Measurements from ENCODE around the gene WIPF2.

WIPF2 gene

GRCh38 chr17:40253565-40253964 is 34.5 kb downstream of the WIPF2 start:
- DNase-seq, result no peak

GRCh38 chr17:40259505-40259904 is 40.4 kb downstream of the WIPF2 start:
- no peak for DNase-seq

GRCh38 chr17:40260528-40260927 is 41.4 kb downstream of the WIPF2 start:
- no peak for DNase-seq

- DNase-seq, result no peak
These were observed 45.5 kb downstream of the WIPF2 start for GRCh38 chr17:40264458-40265185.

- DNase-seq, result no peak
These were observed 46.2 kb downstream of the WIPF2 start for GRCh38 chr17:40265337-40265736.

GRCh38 chr17:40266882-40267281 is 47.8 kb downstream of the WIPF2 start:
- no peak for DNase-seq

GRCh38 chr17:40268141-40268712 is 49.1 kb downstream of the WIPF2 start:
- DNase-seq, result no peak

GRCh38 chr17:40278414-40278813 is 59.3 kb downstream of the WIPF2 start:
- DNase-seq, result no peak

GRCh38 chr17:40279402-40279801 is 60.3 kb downstream of the WIPF2 start:
- no peak for DNase-seq

GRCh38 chr17:40281663-40282062 is 62.6 kb downstream of the WIPF2 start:
- no peak for DNase-seq

- DNase-seq, result peak; percentile 85
These were observed 64.6 kb downstream of the WIPF2 start for GRCh38 chr17:40283662-40284061.

- no peak for DNase-seq
These were observed 65.1 kb downstream of the WIPF2 start for GRCh38 chr17:40284085-40284713.

GRCh38 chr17:40286473-40286872 is 67.4 kb downstream of the WIPF2 start:
- DNase-seq, result no peak

- no peak for DNase-seq
These were observed 68.0 kb downstream of the WIPF2 start for GRCh38 chr17:40287159-40287493.

- peak; percentile 99 for DNase-seq
These were observed 68.6 kb downstream of the WIPF2 start, which contains the start of gene CDC6 for GRCh38 chr17:40287494-40288369. TSS of gene CDC6 (plus strand) at chr17:40287879. CDS start at chr17:40289421, 1,542 bp downstream.

- peak; percentile 61 for DNase-seq
These were observed 71.7 kb downstream of the WIPF2 start for GRCh38 chr17:40290629-40291280.

- no peak for DNase-seq
These were observed 72.2 kb downstream of the WIPF2 start for GRCh38 chr17:40291281-40291664.

- DNase-seq, result no peak
These were observed 74.3 kb downstream of the WIPF2 start for GRCh38 chr17:40293363-40293762.

- DNase-seq, result no peak
These were observed 76.7 kb downstream of the WIPF2 start for GRCh38 chr17:40295488-40296436.

- no peak for DNase-seq
These were observed 78.4 kb downstream of the WIPF2 start for GRCh38 chr17:40297511-40297910.

- no peak for DNase-seq
These were observed 79.6 kb downstream of the WIPF2 start for GRCh38 chr17:40298726-40299125.

Measured in CD4-positive, alpha-beta T cell treated with Interleukin-4 for 4 hours (primary cell).